ENCODE data around the gene AVP.
"Not testable (repeated sequence)": the region's sequence is repeated elsewhere in the genome, so short reads cannot be mapped to it uniquely, and the experiment has no call there.

Gene AVP, protein sequence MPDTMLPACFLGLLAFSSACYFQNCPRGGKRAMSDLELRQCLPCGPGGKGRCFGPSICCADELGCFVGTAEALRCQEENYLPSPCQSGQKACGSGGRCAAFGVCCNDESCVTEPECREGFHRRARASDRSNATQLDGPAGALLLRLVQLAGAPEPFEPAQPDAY

DNA sequence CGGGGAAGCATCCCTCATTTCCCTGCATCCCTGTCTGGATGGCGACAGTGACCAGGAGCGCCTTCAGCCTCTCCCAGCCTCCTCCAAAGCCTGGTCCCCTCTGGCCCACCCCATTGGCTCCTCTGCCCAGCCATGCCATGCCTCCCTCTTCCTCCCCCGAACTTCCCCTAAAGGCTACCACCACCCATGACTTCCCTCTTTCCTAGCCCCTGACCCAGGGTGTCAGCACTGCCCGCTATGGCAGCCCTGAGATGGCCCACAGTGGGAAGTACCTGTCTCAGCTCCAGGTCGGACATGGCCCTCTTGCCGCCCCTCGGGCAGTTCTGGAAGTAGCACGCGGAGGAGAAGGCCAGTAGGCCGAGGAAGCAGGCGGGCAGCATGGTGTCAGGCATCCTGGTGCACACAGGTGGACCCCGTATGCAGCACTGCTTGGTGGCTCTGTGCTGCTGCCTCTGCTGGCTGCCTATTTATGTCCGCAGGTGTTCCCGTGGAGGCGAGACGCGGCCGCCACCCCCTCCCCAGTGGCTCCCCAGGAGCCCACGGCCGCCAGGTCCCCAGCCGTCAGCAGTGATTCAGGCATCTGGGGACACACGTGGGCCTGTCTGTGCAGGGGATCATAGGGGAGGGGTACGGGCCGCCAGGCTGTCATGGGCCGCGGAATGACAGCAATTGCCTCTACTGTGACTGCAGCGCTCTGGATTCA lies at the start of gene AVP:
AVP (minus strand) TSS at position 442 of the 703 bp plus-strand sequence; CDS start at position 392, 50 bp downstream.
- no peak for DNase-seq

DNA sequence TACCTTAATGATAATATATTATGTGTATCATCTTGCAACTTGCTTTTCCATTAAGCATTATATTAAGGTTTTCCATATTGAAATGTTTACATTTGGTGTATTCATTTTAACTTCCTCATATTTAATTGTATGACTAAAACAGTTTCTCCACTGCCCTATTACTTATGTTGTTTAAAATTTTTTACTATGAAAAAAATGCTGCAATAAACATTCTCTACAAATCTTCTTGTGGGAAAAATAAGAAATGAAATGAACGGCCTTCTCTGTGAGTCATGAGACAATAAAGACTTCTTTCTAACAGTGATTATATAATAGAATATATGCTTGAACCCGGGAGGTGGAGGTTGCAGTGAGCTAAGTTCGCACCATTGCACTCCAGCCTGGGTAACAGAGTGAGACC lies 49.6 kb upstream of the AVP start:
- DNase-seq: no peak

- DNase-seq: no peak
Measured at GRCh38 chr20:3133155-3133554, 48.6 kb upstream of the AVP start.

DNA sequence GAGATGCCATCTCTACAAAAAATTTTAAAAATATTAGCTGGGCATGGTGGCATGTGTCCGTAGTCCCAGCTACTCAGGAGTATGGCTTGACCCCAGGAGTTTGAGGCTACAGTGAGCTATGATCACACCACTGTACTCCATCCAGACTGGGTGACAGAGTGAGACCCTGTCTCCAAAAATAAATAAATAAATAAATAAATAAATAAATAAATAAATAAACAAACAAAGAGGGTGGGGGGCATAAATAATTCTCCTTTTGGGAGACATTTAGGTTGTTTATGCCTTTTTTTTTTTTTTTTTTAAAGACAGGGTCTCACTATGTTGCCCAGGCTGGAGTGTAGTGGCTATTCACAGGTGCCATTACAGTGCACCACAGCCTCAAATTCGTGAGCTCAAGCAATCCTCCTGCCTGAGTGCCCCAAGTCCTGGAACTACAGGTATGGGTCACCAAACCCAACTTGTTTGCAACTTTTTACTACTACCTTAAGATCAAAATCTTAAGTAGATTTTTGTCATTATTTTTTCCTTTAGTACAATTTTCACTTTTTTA lies 45.6 kb upstream of the AVP start:
- DNase-seq: no peak

- no peak for DNase-seq
Measured at GRCh38 chr20:3129094-3129493, 44.6 kb upstream of the AVP start.

DNA sequence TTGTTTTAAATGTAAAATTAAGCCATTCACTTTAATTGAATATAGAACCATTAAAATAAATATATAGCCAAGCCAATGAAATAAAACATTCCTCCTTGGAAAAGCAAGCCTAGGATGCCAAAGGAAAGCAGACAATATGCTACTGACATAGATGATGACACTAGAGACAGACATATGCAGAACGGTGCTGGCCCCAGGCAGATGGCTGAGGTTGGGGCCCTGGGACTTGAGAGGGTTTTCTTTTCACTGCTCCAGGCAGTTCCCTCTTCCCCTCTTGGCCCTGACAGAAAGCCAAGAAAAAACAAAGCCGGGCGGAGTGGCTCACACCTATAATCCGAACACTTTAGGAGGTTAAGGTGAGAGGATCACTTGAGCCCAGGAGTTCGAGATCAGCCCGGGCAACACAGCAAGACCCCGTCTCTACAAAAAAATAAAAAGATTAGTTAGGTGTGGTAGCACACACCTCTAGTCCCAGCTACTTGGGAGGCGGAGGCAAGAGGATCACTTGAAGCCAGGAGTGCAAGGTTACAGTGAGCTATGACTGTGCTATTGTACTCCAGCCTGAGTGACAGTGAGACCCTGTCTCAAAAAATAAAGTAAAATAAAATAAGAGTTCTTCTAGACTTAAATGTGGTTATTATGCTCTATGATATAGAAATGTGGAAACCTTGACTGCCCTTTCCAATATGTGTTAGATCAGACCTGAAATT lies 43.9 kb upstream of the AVP start:
- DNase-seq: no peak

DNA sequence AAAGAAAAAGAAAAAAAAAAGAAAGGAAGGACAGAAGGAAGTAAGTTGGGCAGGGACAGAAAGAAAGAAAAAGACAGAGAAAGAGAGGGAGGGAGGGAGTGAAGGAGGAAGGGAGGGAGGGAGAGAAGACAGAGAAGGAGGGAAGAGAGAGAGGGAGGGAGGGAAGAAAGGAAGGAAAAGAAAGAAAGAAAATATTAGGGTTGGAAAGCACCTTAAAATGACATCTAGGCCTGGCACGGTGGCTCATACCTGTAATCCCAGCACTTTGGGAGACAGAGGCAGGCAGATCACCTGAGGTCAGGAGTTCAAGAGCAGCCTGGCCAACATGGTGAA lies 42.0 kb upstream of the AVP start:
- no peak for DNase-seq

DNA sequence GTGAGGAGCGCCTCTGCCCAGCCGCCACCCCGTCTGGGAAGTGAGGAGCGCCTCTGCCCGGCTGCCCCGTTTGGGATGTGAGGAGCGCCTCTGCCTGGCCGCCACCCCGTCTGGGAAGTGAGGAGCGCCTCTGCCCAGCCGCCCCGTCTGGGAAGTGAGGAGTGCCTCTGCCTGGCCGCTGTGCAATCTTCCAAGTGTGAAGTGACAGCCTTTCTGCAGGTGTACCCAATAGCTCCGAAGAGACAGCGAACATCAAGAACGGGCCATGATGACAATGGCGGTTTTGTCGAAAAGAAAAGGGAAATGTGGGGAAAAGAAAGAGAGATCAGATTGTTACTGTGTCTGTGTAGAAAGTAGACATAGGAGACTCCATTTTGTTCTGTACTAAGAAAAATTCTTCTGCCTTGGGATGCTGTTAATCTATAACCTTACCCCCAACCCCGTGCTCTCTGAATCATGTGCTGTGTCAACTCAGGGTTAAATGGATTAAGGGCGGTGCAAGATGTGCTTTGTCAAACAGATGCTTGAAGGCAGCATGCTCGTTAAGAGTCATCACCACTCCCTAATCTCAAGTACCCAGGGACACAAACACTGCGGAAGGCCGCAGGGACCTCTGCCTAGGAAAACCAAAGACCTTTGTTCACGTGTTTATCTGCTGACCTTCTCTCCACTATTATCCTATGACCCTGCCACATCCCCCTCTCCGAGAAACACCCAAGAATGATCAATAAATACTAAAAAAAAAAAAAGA lies 41.4 kb upstream of the AVP start:
- DNase-seq: not testable (repeated sequence)

DNA sequence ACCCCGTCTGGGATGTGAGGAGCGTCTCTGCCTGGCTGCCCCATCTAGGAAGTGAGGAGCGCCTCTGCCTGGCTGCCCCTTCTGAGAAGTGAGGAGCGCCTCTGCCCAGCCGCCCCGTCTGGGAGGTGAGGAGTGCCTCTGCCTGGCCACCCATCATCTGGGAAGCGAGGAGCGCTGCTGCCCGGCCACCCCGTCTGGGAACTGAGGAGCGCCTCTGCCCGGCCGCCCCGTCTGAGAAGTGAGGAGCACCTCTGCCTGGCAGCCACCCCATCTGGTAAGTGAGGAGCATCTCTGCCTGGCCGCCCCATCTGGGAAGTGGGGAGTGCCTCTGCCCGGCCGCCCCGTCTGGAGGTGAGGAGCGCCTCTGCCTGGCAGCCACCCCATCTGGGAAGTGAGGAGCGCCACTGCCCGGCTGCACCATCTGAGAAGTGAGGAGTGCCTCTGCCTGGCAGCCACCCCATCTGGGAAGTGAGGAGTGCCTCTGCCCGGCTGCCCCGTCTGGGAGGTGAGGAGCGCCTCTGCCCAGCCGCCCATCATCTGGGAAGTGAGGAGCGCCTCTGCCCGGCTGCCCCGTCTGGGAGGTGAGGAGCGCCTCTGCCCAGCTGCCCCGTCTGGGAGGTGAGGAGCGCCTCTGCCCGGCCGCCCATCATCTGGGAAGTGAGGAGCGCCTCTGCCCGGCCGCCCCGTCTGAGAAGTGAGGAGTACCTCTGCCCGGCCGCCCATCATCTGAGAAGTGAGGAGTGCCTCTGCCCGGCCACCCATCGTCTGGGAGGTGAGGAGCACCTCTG lies 40.4 kb upstream of the AVP start:
- DNase-seq: not testable (repeated sequence)

DNA sequence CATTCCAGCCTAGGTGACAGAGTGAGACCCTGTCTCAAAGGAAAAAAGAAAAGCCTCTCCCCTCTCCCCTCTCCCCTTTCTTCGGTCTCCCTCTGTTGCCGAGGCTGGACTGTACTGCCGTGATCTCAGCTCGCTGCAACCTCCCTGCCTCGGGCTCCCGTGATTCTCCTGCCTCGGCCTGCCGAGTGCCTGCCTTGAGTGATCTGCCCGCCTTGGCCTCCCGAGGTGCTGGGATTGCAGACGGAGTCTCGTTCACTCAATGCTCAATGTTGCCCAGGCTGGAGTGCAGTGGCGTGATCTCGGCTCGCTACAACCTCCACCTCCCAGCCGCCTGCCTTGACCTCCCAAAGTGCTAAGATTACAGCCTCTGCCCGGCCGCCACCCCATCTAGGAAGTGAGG lies 39.6 kb upstream of the AVP start:
- DNase-seq: not testable (repeated sequence)

GRCh38 chr20:3123542-3123941 lies 39.0 kb upstream of the AVP start:
- no peak for DNase-seq

DNA sequence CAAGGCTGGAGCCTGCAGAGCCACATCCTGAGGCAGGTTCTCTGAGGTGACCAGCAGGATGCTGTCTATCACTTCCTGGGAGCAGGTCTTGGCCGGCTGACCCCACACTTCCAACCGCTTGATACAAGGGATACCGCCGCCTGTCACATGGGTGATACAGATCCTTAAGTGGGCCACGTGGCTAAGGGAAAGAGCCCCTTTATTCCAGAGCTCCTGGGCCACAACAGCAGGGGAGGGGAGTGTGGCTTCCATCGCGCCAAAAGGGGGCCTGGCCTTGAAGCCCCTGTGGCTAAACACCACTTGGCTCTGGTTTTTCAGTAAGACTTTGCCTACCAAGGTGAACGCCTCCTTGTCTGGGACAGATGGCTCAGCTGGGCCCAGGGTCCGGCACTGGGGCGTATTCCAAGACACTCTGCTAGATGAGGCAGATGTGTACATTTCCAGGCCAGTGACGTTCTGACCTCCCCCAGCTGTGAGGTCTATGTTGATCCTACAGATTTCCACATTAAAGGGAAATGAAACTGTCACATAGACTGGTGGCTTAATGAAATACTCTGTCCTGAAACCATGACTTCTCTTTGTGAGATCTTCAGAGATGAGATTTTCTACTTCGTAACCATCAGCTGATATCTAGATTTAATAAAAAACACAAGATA lies 37.6 kb upstream of the AVP start:
- DNase-seq: no peak

DNA sequence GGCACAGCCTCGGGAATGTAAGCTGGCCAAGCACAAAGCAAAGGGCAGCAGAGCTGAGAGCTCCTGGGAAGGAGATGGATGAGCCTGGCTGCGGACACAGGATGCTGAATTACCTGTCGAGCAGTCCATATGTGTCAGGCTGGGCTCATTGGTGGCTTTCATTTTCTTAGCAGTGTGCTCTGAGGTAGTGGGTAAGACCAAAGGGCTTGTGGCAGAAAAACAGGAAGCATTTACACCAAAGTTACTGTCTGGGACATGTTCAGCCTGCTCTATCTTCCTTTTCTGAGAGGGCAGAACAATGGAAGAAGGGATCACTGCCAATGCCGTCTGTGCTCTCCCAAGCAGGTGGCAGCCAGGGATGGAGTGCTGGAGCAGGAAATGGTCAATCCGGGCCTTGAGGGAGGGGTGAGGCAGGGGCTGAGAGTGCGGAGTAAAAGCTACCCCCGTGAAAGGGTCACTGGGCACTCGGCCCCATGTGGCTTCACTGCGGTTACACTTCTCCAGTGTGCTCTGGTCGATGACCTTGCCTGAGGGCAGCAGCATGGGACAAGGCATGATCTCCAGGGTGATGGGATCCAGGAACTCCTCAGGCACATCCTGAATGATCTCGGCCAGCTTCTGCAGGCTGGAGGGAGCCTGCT lies 36.9 kb upstream of the AVP start:
- DNase-seq: no peak

DNA sequence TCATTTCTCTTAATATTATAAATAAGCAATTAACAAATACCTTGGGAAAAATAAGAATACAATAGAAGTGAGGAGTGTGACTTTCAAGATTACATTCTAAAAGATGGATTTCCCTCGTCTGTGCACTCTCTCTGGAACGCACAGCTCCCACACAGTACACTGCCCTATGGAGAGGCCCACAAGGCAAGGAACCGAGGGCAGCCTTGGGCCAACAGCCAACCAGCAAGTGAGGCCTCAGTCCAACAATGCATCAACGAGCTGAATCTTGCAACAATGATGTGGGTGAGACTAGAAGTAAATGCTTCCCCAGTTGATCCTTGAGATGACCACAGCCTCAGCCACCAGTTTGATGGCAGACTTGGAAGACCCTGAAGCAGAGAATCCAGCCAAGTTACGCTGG lies 34.5 kb upstream of the AVP start:
- no peak for DNase-seq

DNA sequence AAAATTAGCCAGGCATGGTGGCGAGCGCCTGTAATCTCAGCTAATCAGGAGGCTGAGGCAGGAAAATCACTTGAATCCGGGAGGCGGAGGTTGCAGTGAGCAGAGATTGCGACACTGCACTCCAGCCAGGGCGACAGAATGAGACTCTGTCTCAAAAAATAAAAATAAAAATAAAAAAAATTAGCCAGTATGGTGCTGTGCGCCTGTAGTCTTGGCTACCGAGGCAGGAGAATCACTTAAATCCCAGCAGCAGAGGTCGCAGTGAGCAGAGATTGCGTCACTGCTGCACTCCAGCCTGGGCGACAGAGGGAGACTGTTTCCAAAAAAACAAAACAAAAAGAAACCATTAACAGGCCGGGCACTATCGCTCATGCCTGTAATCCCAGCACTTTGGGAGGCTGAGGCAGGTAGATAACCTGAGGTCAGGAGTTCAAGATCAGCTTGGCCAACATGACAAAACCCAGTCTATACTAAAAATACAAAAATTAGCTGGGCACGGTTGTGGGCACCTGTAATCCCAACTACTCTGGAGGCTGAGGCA lies 33.4 kb upstream of the AVP start:
- DNase-seq: not testable (repeated sequence)

- no peak for DNase-seq
Measured at GRCh38 chr20:3116341-3116740, 31.8 kb upstream of the AVP start.

- no peak for DNase-seq
Measured at GRCh38 chr20:3115190-3116107, 30.9 kb upstream of the AVP start.

DNA sequence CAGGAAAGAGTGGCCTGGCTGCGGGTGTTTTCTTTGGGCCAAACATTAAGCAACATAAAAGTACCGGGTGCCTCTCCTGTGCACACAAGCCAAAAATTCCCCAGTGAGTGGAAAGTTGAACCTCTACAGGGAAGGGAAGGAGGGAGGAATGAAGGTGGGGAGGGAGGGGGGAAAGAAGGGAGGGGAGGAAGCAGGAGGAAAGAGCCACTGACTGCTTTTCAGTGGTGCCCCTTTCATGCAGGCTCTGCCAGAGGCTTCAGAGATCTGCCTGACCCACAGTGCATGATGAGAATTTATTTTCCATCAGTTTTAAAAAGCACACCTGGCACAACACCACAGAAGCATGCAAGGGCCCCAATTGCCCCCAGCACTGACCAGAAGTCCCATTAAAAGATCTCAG lies 27.5 kb upstream of the AVP start:
- DNase-seq: no peak

DNA sequence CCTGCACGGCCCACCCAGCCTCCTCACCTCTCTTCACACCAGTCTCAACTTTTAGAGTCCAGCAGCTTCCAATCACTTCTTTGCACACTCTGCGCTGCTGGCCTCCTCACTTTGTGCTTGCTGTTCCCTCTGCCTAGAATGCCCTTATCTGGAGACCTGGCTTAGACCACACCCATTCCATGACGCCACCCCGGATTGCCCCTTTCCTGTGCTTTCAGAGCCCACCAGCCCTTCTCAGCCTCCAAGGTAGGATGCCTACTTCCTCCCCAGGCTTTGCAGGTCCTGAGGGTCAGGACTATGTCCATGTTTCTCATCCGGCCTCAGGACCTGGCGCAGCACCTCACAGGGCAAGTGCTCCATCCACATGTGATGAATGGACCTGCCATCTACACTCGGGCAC lies 27.0 kb upstream of the AVP start:
- no peak for DNase-seq

Data from activated CD4-positive, CD25-positive, alpha-beta regulatory T cell treated with anti-CD3 and anti-CD28 coated beads, Interleukin-2, amount 50 U/mL, for 72 hours (primary cell).